Natural killer cell (primary cell): Measurements from ENCODE around the gene RNF11. TPM values are rescaled to one million over a fixed set of nuclear protein-coding genes. Genes with fewer than 3 reads are reported as not detected.

Experiments used
- ATAC-seq, 3 donors: fragments of 150-1000 bp in 2 of 3; fragments of 200-7000 bp in 1 of 3; cut with Tn5 transposase; 1 replicate in 1 of 3; 2 replicates in 2 of 3; pipeline ENCODE4 v1.10.0; 2021; ENCODE audit warnings: mild to moderate bottlenecking in 2 of 3, moderate library complexity in 2 of 3
- DNase-seq, 2 donors: peaks; one replicate each; pipeline versions ENCODE4 v3.0.0 to v3.0.0-alpha.2; 2013 to 2021; ENCODE audit warnings: mixed read lengths in 1 of 2
- H3K27ac ChIP-seq: one replicate; pipeline ENCODE4 v1.5.1; 2013; ENCODE audit warnings: mild to moderate bottlenecking, low read length
- H3K27me3 ChIP-seq: one replicate; pipeline ENCODE4 v1.6.1; 2013; ENCODE audit warnings: low read length; ENCODE audit not compliant: control insufficient read depth, insufficient read depth
- H3K36me3 ChIP-seq: one replicate; pipeline ENCODE4 v1.6.1; 2013; ENCODE audit warnings: low read length; ENCODE audit not compliant: control insufficient read depth, insufficient read depth
- H3K4me1 ChIP-seq: one replicate; pipeline ENCODE4 v1.6.1; 2013; ENCODE audit warnings: low read length; ENCODE audit not compliant: control insufficient read depth, insufficient read depth
- H3K4me3 ChIP-seq: one replicate; pipeline ENCODE4 v1.5.1; 2013; ENCODE audit warnings: low read length
- H3K9me3 ChIP-seq: one replicate; pipeline ENCODE4 v1.6.1; 2013; ENCODE audit warnings: low read length; ENCODE audit not compliant: control insufficient read depth, insufficient read depth
- H3K27ac Mint-ChIP-seq, 2 donors: one replicate each; pipeline ENCODE4 v1.8.0; 2022; ENCODE audit warnings: mild to moderate bottlenecking in 2 of 2, mixed read lengths in 2 of 2, moderate library complexity in 1 of 2
- H3K27me3 Mint-ChIP-seq, 2 donors: one replicate each; pipeline ENCODE4 v1.8.0; 2022; ENCODE audit warnings: low read depth in 2 of 2, mixed read lengths in 2 of 2
- H3K36me3 Mint-ChIP-seq: one replicate; pipeline ENCODE4 v1.8.0; 2022; ENCODE audit warnings: mixed read lengths
- H3K4me1 Mint-ChIP-seq, 2 donors: one replicate each; pipeline ENCODE4 v1.8.0; 2022; ENCODE audit warnings: mixed read lengths in 2 of 2
- H3K4me3 Mint-ChIP-seq: one replicate; pipeline ENCODE4 v1.8.0; 2022; ENCODE audit warnings: mild to moderate bottlenecking, moderate library complexity, mixed read lengths
- H3K9me3 Mint-ChIP-seq, 2 donors: one replicate each; pipeline ENCODE4 v1.8.0; 2022; ENCODE audit warnings: mixed read lengths in 2 of 2
- WGBS: methylation state at CpG from one replicate; pipeline ENCODE4 v1.1.7; 2013; ENCODE audit warnings: missing lambda C conversion rate; ENCODE audit not compliant: insufficient coverage; 5-methylcytosine and 5-hydroxymethylcytosine counted together
- intact Hi-C: fragments of 100-400 bp; cut with micrococcal nuclease; formaldehyde crosslinking; loops from one replicate; pipeline ENCODE4 v1.14.2; 2022
- total RNA-seq, 4 donors: library from RNA; stranded (reverse); fragments of 120-200 nt in 1 of 4; gene quantifications; one replicate each; pipeline versions ENCODE4 v1.2.3 to v1.2.4, GENCODE V29; 2013 to 2022
- TF ChIP-seq, protein P1 (sequence below): fragments of 200-600 bp; IDR thresholded peaks from one replicate; pipeline ENCODE4 v1.8.0; 2022; ENCODE audit warnings: antibody characterized with exemption

Gene RNF11
- total RNA-seq, 3 donors from 2014 or later (not counting 1 experiment from before 2014, with no cell fraction given) = 68.3 to 89.5 (median 68.4) TPM

DNA sequence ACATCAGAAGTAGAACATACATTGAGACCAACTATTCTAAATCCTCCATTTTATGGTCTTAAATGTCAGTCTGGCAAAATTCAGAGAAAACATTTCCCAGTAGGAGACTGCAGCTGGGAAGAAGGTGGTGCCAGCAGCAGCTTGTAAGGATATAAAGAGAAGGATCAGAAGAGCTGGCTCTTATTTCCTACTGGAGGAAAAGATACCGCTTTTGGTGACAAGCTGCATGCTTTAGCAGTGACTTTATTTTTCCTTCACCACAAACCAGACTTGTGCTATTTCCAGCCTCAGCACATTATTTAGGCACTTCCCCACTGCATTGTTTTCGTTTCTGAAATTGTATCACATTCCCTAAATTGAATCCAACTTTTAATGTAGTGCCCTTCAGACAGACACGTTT lies 28.4 kb downstream of the RNF11 start:
- TF ChIP-seq, protein P1, sequence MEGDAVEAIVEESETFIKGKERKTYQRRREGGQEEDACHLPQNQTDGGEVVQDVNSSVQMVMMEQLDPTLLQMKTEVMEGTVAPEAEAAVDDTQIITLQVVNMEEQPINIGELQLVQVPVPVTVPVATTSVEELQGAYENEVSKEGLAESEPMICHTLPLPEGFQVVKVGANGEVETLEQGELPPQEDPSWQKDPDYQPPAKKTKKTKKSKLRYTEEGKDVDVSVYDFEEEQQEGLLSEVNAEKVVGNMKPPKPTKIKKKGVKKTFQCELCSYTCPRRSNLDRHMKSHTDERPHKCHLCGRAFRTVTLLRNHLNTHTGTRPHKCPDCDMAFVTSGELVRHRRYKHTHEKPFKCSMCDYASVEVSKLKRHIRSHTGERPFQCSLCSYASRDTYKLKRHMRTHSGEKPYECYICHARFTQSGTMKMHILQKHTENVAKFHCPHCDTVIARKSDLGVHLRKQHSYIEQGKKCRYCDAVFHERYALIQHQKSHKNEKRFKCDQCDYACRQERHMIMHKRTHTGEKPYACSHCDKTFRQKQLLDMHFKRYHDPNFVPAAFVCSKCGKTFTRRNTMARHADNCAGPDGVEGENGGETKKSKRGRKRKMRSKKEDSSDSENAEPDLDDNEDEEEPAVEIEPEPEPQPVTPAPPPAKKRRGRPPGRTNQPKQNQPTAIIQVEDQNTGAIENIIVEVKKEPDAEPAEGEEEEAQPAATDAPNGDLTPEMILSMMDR = no peak
- H3K27ac Mint-ChIP-seq = peak overlapping the region in 1 of 2 donors; percentile 19
- H3K27me3 Mint-ChIP-seq = no peaks in the 10 kb centered on the region
- no peaks in the 10 kb centered on the region for H3K36me3 ChIP-seq
- intact Hi-C loops = no loop called here
- H3K9me3 ChIP-seq = no peaks in the 10 kb centered on the region
- ATAC-seq = no peak
- H3K36me3 Mint-ChIP-seq = no peaks in the 10 kb centered on the region
- no peak for DNase-seq
- peaks cover 16% of the 10 kb centered on the region for H3K4me1 ChIP-seq
- H3K4me1 Mint-ChIP-seq = peaks cover 73 to 84% of the 10 kb centered on the region in 2 donors
- H3K27ac ChIP-seq = no peak overlapping the region
- 53% methylated on average over 3 of the region's 3 CpGs for WGBS
- H3K27me3 ChIP-seq = no peaks in the 10 kb centered on the region
- no peaks in the 10 kb centered on the region for H3K9me3 Mint-ChIP-seq
- no peak overlapping the region for H3K4me3 ChIP-seq
- no peak overlapping the region for H3K4me3 Mint-ChIP-seq

DNA sequence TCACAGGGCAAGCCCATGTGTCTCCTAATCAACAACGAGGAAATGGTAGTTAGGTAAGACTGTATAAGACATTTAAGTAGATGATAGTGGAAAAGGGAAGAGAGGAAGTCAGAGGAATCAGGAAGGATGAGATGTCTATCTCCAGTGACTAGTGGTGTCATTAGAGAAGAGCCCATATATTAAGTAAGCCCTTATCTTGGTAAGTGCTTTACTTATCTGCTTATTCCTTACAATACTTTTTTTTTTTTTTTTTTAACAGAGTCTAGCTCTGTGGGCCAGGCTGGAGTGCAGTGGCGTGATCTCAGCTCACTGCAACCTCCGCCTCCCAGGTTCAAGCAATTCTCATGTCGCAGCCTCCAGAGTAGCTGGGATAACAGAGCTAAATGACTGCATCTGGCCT lies 29.5 kb downstream of the RNF11 start:
- intact Hi-C loops = no loop called here
- Mint-ChIP-seq H3K4me1 (peaks cover 61 to 72% of the 10 kb centered on the region in 2 donors), H3K27me3 (no peaks in the 10 kb centered on the region), H3K4me3 (no peak overlapping the region), H3K36me3 (no peaks in the 10 kb centered on the region), H3K27ac (peak overlapping the region; percentile 68 to 80), H3K9me3 (no peaks in the 10 kb centered on the region)
- Histone ChIP-seq H3K27me3 (no peaks in the 10 kb centered on the region), H3K36me3 (peaks cover 3% of the 10 kb centered on the region), H3K27ac (no peak overlapping the region), H3K4me1 (peaks cover 16% of the 10 kb centered on the region), H3K4me3 (no peak overlapping the region), H3K9me3 (no peaks in the 10 kb centered on the region)
- 86% methylated on average over 4 of the region's 4 CpGs for WGBS
- TF ChIP-seq, protein P1 = no peak
- ATAC-seq (no peak), DNase-seq (no peak)

GRCh38 chr1:51266181-51266580 lies 30.1 kb downstream of the RNF11 start:
- 93% methylated on average over 2 of the region's 2 CpGs for WGBS
- Histone ChIP-seq H3K36me3 (peaks cover 7% of the 10 kb centered on the region), H3K4me1 (peaks cover 16% of the 10 kb centered on the region), H3K9me3 (no peaks in the 10 kb centered on the region), H3K27me3 (no peaks in the 10 kb centered on the region), H3K27ac (no peak overlapping the region), H3K4me3 (no peak overlapping the region)
- Mint-ChIP-seq H3K4me3 (no peak overlapping the region), H3K27ac (peak overlapping the region; percentile 68 to 80), H3K4me1 (peaks cover 55 to 67% of the 10 kb centered on the region in 2 donors), H3K27me3 (no peaks in the 10 kb centered on the region), H3K36me3 (no peaks in the 10 kb centered on the region), H3K9me3 (no peaks in the 10 kb centered on the region)
- DNase-seq = no peak
- no peak for ATAC-seq
- TF ChIP-seq, protein P1 = no peak
- intact Hi-C loops = no loop called here

- no peaks in the 10 kb centered on the region for H3K9me3 ChIP-seq
- H3K4me1 ChIP-seq = peaks cover 16% of the 10 kb centered on the region
- Mint-ChIP-seq H3K27me3 (no peaks in the 10 kb centered on the region), H3K36me3 (no peaks in the 10 kb centered on the region), H3K27ac (peak overlapping the region; percentile 68 to 80), H3K4me3 (no peak overlapping the region), H3K4me1 (peaks cover 53 to 63% of the 10 kb centered on the region in 2 donors), H3K9me3 (no peaks in the 10 kb centered on the region)
- no peaks in the 10 kb centered on the region for H3K27me3 ChIP-seq
- intact Hi-C loops = no loop called here
- DNase-seq (no peak), ATAC-seq (no peak)
- WGBS = 96% methylated on average over 3 of the region's 4 CpGs
- TF ChIP-seq, protein P1 = no peak
- no peak overlapping the region for H3K4me3 ChIP-seq
- no peak overlapping the region for H3K27ac ChIP-seq
- H3K36me3 ChIP-seq = peaks cover 11% of the 10 kb centered on the region
These were observed 30.7 kb downstream of the RNF11 start for GRCh38 chr1:51266791-51267190.
